ENCODE results near the gene UBE2G2. TPM values are rescaled to one million over a fixed set of nuclear protein-coding genes. Genes with fewer than 3 reads are reported as not detected.

Gene UBE2G2
- total and polyA plus RNA-seq, 4 donors: 53.0 to 102 (median 73.2) TPM

DNA sequence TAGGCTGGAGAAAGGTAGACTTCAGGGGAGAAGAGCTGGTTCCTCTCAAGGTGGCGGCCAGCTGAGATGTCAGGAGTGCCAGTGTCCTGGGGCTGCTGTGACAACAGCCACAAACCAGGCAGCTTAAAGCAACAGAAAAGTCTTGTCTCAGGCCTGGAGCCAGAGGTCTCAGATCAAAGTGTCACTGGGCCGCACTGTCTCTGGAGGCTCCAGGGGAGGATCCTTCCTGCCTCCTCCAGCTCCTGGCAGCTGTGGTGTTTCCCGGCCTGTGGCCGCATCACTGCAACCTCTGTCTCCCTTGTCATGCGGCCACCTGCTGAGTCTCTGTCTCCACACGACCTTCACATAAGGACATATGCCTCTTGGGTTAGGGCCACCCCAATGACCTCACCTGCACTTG lies 65.8 kb downstream of the UBE2G2 start:
- no peak overlapping the region for H3K27ac ChIP-seq (ENCODE audit: low read depth, low read length)
- no peak overlapping the region for H3K4me3 ChIP-seq (ENCODE audit: low read depth, low read length)
- WGBS (ENCODE audit: insufficient coverage): 77% methylated on average over 6 of the region's 6 CpGs
- H3K9me3 ChIP-seq (ENCODE audit: control insufficient read depth, insufficient read depth, low read length): peaks cover 18% of the 10 kb centered on the region
- no peaks in the 10 kb centered on the region for H3K27me3 ChIP-seq (ENCODE audit: control insufficient read depth, insufficient read depth, low read length)
- no peaks in the 10 kb centered on the region for H3K36me3 ChIP-seq (ENCODE audit: control insufficient read depth, insufficient read depth, low read length)
- DNase-seq (ENCODE audit: low read depth in 4 of 6, low spot score in 6 of 6): no peak
- no peaks in the 10 kb centered on the region for H3K4me1 ChIP-seq (ENCODE audit: control insufficient read depth, insufficient read depth, low read length)

DNA sequence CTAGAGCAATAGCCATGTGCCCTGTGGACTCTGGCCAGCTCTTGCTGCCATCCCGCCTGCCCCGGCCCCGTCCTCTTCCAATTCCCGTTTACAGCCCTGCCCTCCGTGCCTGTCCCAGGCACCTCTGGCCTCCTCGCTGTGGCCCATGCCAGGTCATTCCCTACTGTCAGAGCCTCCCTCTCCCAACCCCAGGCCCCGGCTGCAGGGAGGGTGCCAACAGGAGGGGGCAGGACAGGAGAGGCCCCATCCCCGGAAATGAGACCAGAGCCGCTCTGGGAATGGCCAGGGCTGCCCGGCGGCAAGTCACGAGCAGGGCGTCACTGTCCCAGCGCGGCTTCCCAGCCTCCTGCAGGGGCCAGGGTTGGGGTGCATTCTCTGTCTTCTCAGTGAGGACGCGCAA lies 66.8 kb downstream of the UBE2G2 start:
- Histone ChIP-seq H3K9me3 (ENCODE audit: control insufficient read depth, insufficient read depth, low read length) (peaks cover 18% of the 10 kb centered on the region), H3K4me3 (ENCODE audit: low read depth, low read length) (no peak overlapping the region), H3K36me3 (ENCODE audit: control insufficient read depth, insufficient read depth, low read length) (no peaks in the 10 kb centered on the region), H3K4me1 (ENCODE audit: control insufficient read depth, insufficient read depth, low read length) (no peaks in the 10 kb centered on the region), H3K27ac (ENCODE audit: low read depth, low read length) (no peak overlapping the region), H3K27me3 (ENCODE audit: control insufficient read depth, insufficient read depth, low read length) (no peaks in the 10 kb centered on the region)
- 96% methylated on average over 17 of the region's 17 CpGs for WGBS (ENCODE audit: insufficient coverage)
- no peak for DNase-seq (ENCODE audit: low read depth in 4 of 6, low spot score in 6 of 6)

DNA sequence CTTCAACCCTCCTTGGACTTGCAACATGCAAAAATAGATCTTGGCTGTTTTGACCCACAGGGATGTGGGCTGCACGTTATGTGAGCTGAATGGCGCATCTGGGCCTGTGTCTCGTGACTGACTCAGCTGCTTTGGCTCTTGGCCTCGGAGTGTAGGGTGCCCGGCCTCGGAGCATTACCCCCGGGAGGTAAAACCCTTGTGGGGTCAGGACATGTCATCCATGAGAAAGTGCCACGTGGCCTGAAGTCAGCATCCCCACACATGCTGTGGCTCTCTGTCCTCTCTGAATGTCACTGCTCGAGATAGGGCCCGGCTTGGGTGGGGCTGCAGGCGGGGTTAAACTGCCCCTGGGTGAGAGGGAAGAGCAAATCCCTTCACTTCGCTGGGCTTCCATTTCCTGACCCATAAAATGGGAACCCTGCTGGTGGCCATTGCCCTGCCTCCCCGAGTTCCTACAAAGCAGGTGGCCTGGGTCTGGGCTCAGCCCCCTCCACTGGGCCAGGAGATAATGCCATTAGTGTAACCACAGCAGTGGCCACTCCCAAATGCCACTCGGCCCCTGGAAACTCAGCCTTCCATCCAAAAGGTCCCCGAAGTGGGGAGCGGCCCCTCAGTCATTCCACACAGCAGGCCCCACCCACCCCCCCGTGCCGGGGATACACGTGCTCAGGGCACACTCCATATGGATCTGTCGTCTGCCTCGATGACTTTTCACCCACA lies 67.4 kb downstream of the UBE2G2 start:
- 84% methylated on average over 15 of the region's 21 CpGs for WGBS (ENCODE audit: insufficient coverage)
- peaks cover 18% of the 10 kb centered on the region for H3K9me3 ChIP-seq (ENCODE audit: control insufficient read depth, insufficient read depth, low read length)

DNA sequence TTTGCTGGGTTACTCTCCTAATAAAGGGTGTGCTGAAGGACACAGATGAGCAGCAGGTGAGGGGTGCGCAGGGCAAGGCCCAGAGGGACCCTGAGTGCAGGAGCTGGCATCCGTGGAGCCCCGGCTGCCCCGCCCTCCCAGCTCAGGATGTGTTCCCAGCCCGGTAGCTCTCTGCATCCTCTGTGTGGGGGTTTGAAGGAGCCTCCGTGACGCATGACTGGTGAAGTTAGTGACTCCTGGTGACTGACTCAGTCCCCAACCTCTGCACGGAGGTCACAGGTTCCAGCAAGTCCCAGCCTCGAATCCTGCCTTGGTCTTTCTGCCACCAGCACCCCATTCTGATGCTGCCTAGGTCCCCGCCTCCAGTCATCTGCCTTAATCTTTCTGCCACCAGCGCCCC lies 68.7 kb downstream of the UBE2G2 start:
- H3K36me3 ChIP-seq (ENCODE audit: control insufficient read depth, insufficient read depth, low read length): no peaks in the 10 kb centered on the region
- H3K4me3 ChIP-seq (ENCODE audit: low read depth, low read length): no peak overlapping the region
- no peaks in the 10 kb centered on the region for H3K27me3 ChIP-seq (ENCODE audit: control insufficient read depth, insufficient read depth, low read length)
- H3K27ac ChIP-seq (ENCODE audit: low read depth, low read length): no peak overlapping the region
- H3K9me3 ChIP-seq (ENCODE audit: control insufficient read depth, insufficient read depth, low read length): peaks cover 11% of the 10 kb centered on the region
- DNase-seq (ENCODE audit: low read depth in 4 of 6, low spot score in 6 of 6): no peak
- H3K4me1 ChIP-seq (ENCODE audit: control insufficient read depth, insufficient read depth, low read length): no peaks in the 10 kb centered on the region
- 84% methylated on average over 11 of the region's 11 CpGs for WGBS (ENCODE audit: insufficient coverage)

More for the DNA sequence above, 67.4 kb downstream of the UBE2G2 start:
- H3K36me3 ChIP-seq (ENCODE audit: control insufficient read depth, insufficient read depth, low read length): no peaks in the 10 kb centered on the region
- H3K27ac ChIP-seq (ENCODE audit: low read depth, low read length): no peak overlapping the region
- no peaks in the 10 kb centered on the region for H3K27me3 ChIP-seq (ENCODE audit: control insufficient read depth, insufficient read depth, low read length)
- H3K4me1 ChIP-seq (ENCODE audit: control insufficient read depth, insufficient read depth, low read length): no peaks in the 10 kb centered on the region
- no peak for DNase-seq (ENCODE audit: low read depth in 4 of 6, low spot score in 6 of 6)
- H3K4me3 ChIP-seq (ENCODE audit: low read depth, low read length): no peak overlapping the region

DNA sequence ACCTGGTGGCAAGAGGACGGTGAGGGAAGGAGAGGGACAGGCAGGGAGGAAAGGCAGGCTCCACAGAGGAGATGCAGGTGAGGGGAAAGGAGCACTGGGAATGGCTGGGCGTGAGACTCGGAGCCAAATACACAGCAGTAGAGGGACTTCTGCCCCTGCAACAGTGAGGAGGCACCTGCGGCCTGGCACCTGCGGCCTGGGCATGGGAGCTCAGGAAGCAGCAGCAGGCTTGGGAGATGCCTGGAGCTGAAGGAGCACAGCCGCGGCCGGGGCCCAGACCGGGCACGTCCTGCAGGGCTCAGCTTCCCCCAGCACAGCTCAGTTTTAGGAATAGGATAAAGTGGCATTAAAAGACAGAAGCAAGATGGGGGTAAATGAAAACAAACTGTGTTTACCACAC lies 69.4 kb downstream of the UBE2G2 start:
- H3K9me3 ChIP-seq (ENCODE audit: control insufficient read depth, insufficient read depth, low read length): peaks cover 5% of the 10 kb centered on the region
- no peaks in the 10 kb centered on the region for H3K27me3 ChIP-seq (ENCODE audit: control insufficient read depth, insufficient read depth, low read length)
- no peak for DNase-seq (ENCODE audit: low read depth in 4 of 6, low spot score in 6 of 6)
- H3K27ac ChIP-seq (ENCODE audit: low read depth, low read length): no peak overlapping the region
- 94% methylated on average over 10 of the region's 10 CpGs for WGBS (ENCODE audit: insufficient coverage)
- H3K4me1 ChIP-seq (ENCODE audit: control insufficient read depth, insufficient read depth, low read length): no peaks in the 10 kb centered on the region
- no peaks in the 10 kb centered on the region for H3K36me3 ChIP-seq (ENCODE audit: control insufficient read depth, insufficient read depth, low read length)
- no peak overlapping the region for H3K4me3 ChIP-seq (ENCODE audit: low read depth, low read length)

DNA sequence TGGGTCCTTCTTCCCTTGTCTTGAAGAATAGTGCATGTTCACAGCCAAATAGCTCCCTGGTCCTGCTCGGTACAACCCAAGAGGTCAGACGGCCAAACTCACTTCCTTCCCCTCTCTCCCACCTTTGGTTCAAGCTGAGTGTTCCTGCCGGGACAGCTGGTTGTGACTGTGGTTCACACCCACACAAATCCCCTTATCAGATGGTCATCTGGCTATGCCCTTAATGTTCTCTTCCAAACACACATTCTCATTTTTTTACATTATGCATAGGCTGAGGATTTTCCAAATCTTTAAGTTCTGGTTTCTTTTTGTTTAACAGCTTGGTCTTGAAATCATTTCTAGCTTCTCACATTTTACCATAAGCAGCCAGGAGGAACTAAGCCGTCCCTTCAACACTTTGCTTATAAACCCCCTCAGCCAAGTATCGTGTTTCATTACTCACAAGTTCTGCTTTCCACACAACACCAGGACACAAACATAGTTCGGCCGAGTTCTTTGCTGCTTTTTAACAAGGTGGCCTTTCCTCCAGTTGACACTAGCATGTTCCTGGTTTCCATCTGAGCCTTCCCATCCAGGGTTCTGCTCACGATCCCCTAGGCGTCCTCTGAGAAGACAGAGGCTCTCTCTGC lies 70.6 kb downstream of the UBE2G2 start:
- 74% methylated on average over 9 of the region's 9 CpGs for WGBS (ENCODE audit: insufficient coverage)
- H3K36me3 ChIP-seq (ENCODE audit: control insufficient read depth, insufficient read depth, low read length): no peaks in the 10 kb centered on the region
- no peak for DNase-seq (ENCODE audit: low read depth in 4 of 6, low spot score in 6 of 6)
- H3K4me1 ChIP-seq (ENCODE audit: control insufficient read depth, insufficient read depth, low read length): no peaks in the 10 kb centered on the region
- no peaks in the 10 kb centered on the region for H3K9me3 ChIP-seq (ENCODE audit: control insufficient read depth, insufficient read depth, low read length)
- H3K27me3 ChIP-seq (ENCODE audit: control insufficient read depth, insufficient read depth, low read length): no peaks in the 10 kb centered on the region
- H3K4me3 ChIP-seq (ENCODE audit: low read depth, low read length): no peak overlapping the region
- H3K27ac ChIP-seq (ENCODE audit: low read depth, low read length): no peak overlapping the region

DNA sequence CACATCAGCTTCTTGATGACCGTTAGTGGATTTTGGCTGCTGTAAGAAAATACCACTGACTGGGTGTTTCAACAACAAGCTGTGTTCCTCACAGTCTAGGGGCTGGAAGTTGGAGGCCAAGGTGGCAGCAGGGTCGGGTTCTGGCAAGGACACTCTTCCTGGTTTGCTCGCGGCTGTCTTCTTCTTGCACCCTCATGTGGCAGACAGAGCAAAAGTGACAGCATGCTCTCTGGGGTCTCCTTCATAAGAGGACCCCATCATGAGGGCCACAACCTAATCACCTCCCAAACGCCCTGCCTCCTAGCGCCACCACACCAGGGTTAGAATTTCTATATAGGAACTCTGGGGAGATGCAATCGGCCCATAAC lies 71.6 kb downstream of the UBE2G2 start:
- 94% methylated on average over 4 of the region's 7 CpGs for WGBS (ENCODE audit: insufficient coverage)
- Histone ChIP-seq H3K27me3 (ENCODE audit: control insufficient read depth, insufficient read depth, low read length) (no peaks in the 10 kb centered on the region), H3K9me3 (ENCODE audit: control insufficient read depth, insufficient read depth, low read length) (no peaks in the 10 kb centered on the region), H3K27ac (ENCODE audit: low read depth, low read length) (no peak overlapping the region), H3K36me3 (ENCODE audit: control insufficient read depth, insufficient read depth, low read length) (no peaks in the 10 kb centered on the region), H3K4me3 (ENCODE audit: low read depth, low read length) (no peak overlapping the region), H3K4me1 (ENCODE audit: control insufficient read depth, insufficient read depth, low read length) (no peaks in the 10 kb centered on the region)
- no peak for DNase-seq (ENCODE audit: low read depth in 4 of 6, low spot score in 6 of 6)

DNA sequence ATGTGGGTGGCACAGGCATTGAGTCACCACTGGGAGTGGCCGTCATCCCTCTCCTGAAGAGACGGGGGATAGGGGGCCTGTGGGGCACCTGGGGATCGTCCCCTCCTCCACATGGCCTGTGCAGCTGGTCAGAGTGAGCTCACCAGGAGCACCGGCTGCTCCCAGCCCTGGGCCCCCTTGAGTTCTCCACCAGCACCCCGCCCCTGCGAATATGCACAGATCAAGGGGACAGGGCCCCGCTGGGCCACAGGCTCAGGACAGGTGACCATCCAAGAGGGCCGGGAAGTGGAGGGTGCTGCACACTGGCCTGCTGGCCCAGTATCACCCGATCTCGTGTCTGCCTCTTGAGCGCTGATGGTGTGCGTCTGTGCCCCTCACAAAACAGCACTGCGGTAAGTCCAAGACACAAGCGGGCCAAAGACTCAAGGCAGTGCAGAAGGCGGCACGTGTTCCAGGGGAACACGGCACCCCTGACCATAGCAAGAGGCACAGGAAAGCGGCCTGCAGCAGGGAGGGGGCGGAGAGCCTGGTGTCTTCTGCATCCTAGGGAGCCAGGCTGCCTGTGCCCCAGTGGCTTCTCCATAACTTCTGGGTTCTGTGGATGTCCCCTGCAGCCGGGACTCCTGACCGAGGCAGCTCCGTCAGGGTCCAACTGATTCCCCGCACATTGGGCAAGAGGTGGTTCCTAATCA lies 72.1 kb downstream of the UBE2G2 start:
- DNase-seq (ENCODE audit: low read depth in 4 of 6, low spot score in 6 of 6): no peak
- 94% methylated on average over 21 of the region's 23 CpGs for WGBS (ENCODE audit: insufficient coverage)

DNA sequence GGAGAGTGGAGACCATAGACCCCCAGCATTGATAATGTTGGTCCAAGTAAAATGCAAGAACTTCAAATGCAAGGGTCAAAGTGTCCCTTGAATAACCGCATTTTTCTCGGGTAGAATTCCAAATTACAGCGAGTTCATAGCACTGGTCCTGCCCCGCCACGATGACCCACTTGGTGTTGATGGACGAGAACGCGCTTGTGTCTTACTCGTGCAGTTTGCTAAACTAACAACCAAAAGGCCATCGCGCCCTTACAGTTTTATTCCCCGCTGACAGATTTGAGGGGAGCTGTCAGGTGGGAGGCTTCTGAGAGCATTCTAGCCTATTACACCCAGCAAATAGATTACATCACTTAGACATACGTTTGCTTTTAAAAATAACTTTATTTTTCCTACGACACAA lies 72.9 kb downstream of the UBE2G2 start:
- 97% methylated on average over 12 of the region's 14 CpGs for WGBS (ENCODE audit: insufficient coverage)
- Histone ChIP-seq H3K4me3 (ENCODE audit: low read depth, low read length) (no peak overlapping the region), H3K36me3 (ENCODE audit: control insufficient read depth, insufficient read depth, low read length) (no peaks in the 10 kb centered on the region), H3K9me3 (ENCODE audit: control insufficient read depth, insufficient read depth, low read length) (no peaks in the 10 kb centered on the region), H3K27me3 (ENCODE audit: control insufficient read depth, insufficient read depth, low read length) (no peaks in the 10 kb centered on the region), H3K27ac (ENCODE audit: low read depth, low read length) (no peak overlapping the region), H3K4me1 (ENCODE audit: control insufficient read depth, insufficient read depth, low read length) (peaks cover 6% of the 10 kb centered on the region)
- DNase-seq (ENCODE audit: low read depth in 4 of 6, low spot score in 6 of 6): no peak

More for the DNA sequence above, 72.1 kb downstream of the UBE2G2 start:
- no peaks in the 10 kb centered on the region for H3K36me3 ChIP-seq (ENCODE audit: control insufficient read depth, insufficient read depth, low read length)
- H3K9me3 ChIP-seq (ENCODE audit: control insufficient read depth, insufficient read depth, low read length): no peaks in the 10 kb centered on the region
- no peaks in the 10 kb centered on the region for H3K4me1 ChIP-seq (ENCODE audit: control insufficient read depth, insufficient read depth, low read length)
- no peak overlapping the region for H3K4me3 ChIP-seq (ENCODE audit: low read depth, low read length)
- no peak overlapping the region for H3K27ac ChIP-seq (ENCODE audit: low read depth, low read length)
- no peaks in the 10 kb centered on the region for H3K27me3 ChIP-seq (ENCODE audit: control insufficient read depth, insufficient read depth, low read length)

Data from spinal cord (tissue), 10 donors.